Fibroblast of mammary gland (primary cell): ENCODE measurements around the gene MMP15.

Source experiments
- DNase-seq: peaks from one replicate; pipeline ENCODE4 v3.0.0-alpha.2; 2010; ENCODE audit warnings: low read depth
- H3K4me3 ChIP-seq: 2 replicates; pipeline ENCODE4 v1.5.1; 2011; ENCODE audit warnings: low read depth, mild to moderate bottlenecking, low read length, moderate library complexity; ENCODE audit not compliant: control insufficient read depth
- TF ChIP-seq, protein P1 (sequence below): conservative IDR thresholded peaks from 2 replicates; pipeline ENCODE4 v1.5.1; 2011; ENCODE audit warnings: low read depth, low read length, inconsistent platforms; ENCODE audit not compliant: control insufficient read depth, insufficient read depth

Gene MMP15

DNA sequence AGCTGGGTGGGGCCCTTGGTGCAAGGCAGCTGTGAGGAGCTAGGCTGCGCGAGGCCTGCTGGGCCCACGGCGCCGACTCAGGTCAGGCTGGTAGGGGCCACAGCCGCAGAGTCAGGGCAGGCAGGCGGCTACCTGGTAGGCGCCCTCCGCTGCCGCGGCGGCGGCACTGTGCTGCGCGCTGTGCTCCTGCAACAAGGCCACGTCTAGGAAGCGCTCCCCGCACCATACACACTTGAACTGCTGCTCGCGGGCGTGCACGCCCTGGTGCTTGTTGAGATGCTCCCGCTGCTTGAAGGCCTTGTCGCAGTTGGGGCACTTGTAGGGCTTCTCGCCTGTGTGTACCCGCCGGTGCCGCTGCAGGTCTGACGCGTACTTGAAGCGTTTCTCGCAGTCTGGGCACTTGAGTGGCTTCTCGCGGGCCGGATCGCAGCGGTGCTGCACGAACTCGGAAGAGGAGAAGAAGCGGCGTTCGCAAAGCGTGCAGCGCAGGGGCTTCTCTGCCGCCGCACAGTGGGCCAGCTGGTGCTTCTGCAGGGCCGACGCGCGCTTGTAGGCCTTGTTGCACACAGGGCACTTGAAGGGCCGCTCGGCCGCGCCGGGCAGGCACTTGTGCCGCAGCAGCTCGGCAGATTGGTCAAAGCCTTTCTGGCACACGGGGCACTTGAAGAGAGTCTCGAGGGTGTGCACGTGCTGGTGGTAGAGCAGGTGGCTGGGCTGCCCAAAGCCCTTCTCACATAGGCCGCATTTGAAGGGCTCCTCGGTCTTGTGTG lies 29.0 kb upstream of the MMP15 start:
- no peak for DNase-seq
- TF ChIP-seq, protein P1, sequence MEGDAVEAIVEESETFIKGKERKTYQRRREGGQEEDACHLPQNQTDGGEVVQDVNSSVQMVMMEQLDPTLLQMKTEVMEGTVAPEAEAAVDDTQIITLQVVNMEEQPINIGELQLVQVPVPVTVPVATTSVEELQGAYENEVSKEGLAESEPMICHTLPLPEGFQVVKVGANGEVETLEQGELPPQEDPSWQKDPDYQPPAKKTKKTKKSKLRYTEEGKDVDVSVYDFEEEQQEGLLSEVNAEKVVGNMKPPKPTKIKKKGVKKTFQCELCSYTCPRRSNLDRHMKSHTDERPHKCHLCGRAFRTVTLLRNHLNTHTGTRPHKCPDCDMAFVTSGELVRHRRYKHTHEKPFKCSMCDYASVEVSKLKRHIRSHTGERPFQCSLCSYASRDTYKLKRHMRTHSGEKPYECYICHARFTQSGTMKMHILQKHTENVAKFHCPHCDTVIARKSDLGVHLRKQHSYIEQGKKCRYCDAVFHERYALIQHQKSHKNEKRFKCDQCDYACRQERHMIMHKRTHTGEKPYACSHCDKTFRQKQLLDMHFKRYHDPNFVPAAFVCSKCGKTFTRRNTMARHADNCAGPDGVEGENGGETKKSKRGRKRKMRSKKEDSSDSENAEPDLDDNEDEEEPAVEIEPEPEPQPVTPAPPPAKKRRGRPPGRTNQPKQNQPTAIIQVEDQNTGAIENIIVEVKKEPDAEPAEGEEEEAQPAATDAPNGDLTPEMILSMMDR = no peak
- no peak overlapping the region for H3K4me3 ChIP-seq

DNA sequence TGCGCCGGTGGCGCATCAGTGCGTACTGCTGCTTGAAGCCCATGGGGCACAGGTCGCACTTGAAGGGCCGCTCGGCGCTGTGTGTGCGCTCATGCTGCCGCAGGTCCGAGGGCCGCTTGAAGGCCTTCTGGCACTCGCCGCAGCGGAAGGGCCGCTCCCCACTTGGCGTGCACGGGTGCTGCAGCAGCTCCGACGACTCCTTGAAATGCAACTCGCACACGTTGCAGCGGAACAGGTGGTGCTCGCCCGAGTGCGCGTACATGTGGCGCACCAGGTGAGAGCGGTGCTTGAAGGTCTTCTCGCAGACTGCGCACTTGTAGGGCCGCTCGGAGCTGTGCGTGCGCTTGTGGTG lies 28.4 kb upstream of the MMP15 start:
- no peak for DNase-seq
- TF ChIP-seq, protein P1 = no peak
- no peak overlapping the region for H3K4me3 ChIP-seq

DNA sequence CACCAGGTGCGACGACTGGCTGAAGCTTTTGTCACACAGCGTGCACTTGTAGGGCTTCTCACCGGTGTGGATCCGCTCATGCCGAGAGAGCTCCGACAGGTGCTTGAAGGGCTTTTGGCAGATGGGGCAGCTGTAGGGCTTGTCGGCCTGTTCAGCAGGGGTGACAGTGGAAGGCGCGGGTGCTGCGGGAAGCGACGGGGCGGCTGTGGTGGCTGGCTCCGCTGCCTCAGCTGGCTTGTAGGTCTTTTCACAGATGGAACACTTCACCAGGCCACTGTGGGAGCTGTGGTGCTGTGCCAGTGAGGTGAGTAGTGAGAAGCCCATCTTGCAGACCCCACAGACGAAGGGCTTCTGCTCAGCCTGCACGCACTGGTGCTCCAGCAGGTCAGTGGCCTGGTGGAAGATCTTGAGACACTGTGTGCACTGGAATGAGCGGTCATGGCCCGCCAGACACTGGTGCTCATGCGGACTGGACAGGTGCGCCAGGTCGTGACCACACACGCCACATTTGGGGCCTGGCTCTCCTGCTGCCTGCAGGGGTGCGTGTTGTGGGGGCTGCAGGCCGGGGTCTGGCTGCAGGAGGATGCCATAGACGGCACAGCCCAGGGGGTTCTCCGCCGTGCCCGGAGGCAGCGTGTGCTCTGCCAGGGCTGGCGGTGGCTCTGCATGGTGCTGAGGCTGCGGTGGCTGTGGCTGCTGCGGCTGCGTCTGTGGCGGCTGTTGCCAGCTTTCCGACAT lies 27.9 kb upstream of the MMP15 start:
- no peak overlapping the region for H3K4me3 ChIP-seq
- DNase-seq = no peak
- TF ChIP-seq, protein P1 = no peak

DNA sequence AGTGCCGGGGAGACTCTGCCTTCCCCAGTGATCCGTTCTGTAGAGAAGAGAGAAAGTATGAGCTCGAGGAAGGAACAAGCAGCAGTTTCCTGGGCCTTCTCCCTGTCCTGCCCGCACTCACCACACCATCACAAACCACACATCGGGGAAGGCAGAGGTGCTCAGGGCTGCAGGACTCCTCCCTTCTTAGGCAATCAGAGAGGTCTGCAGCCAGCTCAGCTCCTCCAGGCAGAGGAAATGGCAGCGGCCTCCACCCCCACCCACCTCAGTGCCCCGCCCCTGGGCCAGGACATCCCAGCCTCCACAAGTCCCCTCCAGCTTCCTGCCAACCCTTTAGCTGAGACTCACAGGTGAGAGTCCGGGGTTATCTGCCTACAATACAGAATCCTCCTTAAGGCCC lies 27.1 kb upstream of the MMP15 start:
- TF ChIP-seq, protein P1 = no peak
- peak; percentile 53 for DNase-seq
- H3K4me3 ChIP-seq = no peak overlapping the region

DNA sequence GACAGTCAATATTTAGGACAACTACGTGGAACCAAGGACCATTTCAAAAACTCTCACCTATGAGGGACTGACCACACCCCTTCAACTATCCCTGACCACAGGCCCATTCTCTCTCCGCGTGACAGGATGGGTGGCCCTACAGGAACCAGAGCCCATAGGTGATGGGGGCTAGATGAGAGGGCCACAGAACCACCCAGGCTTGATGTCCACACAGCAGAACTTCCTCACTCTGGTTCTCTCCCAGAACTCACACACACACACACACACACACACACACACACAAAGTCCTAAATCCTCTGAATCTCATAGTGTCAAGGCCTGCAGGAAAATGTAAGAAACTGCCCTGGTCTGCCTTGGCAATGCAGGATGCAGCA lies 26.6 kb upstream of the MMP15 start:
- DNase-seq = no peak
- TF ChIP-seq, protein P1 = no peak
- H3K4me3 ChIP-seq = no peak overlapping the region

DNA sequence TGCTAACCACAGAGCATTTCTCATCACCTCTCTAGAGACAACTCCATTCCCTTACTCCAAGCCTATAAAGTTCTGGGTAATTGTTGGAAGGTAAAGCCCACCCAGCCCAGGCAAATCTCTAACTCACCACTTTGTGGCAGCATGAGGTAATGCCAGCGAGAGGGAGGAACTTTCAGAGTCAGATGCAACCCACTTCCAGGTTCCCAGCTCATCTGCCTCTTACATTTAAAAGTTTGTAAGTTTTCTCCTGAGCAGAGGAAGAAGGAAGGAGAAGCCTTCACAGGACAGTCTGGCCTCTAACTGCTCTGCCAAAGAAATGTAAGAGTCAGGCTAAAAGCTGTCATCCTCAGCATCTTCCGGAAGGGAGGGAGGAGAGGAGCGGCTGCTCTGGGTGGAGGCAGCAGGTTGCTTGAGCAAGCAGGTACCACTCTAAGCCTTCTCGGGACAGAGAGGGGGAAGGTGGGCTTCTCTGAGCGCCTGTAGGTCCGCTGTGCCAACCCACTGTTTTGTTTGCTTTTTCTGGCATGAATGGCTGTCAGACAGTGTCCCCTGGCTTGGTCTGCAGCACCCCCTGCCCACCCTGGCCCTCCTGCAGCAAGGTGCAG lies 26.1 kb upstream of the MMP15 start:
- H3K4me3 ChIP-seq = peak overlapping the region; percentile 54
- DNase-seq = peak; percentile 51
- TF ChIP-seq, protein P1 = no peak
